GM23338 (cell line): ENCODE results near the gene SNX11. TPM values are rescaled to one million over a fixed set of nuclear protein-coding genes. Genes with fewer than 3 reads are reported as not detected.
"Not testable (repeated sequence)": the region's sequence is repeated elsewhere in the genome, so short reads cannot be mapped to it uniquely, and the experiment has no call there.

ENCODE experiments used
- ATAC-seq: fragments of 200-7000 bp; cut with Tn5 transposase; 3 replicates; pipeline ENCODE4 v1.9.1; 2020
- DNase-seq: peaks from one replicate; pipeline ENCODE4 v3.0.0-alpha.2; 2015; ENCODE audit warnings: low spot score
- H2AFZ ChIP-seq: fragments of 200-600 bp; sonication (generic); 2 replicates; pipeline ENCODE4 v1.8.0; 2016; ENCODE audit warnings: antibody characterized with exemption, mild to moderate bottlenecking, moderate library complexity
- H3F3A ChIP-seq: fragments of 200-600 bp; sonication (generic); replicated peaks from 2 replicates; pipeline ENCODE4 v1.8.0; 2017; ENCODE audit warnings: antibody characterized with exemption, mixed run types, low read depth
- H3K27ac ChIP-seq: fragments of 200-600 bp; sonication (generic); 2 replicates; pipeline ENCODE4 v1.6.1; 2016; ENCODE audit warnings: low read depth
- H3K27me3 ChIP-seq: fragments of 200-600 bp; sonication (generic); 2 replicates; pipeline ENCODE4 v1.8.0; 2016; ENCODE audit warnings: mild to moderate bottlenecking, mixed run types, moderate library complexity; ENCODE audit not compliant: insufficient read depth
- H3K36me3 ChIP-seq: fragments of 200-600 bp; sonication (generic); 2 replicates; pipeline ENCODE4 v1.8.0; 2016; ENCODE audit warnings: mild to moderate bottlenecking; ENCODE audit not compliant: insufficient read depth
- H3K4me1 ChIP-seq: fragments of 200-600 bp; sonication (generic); 2 replicates; pipeline ENCODE4 v1.8.0; 2016; ENCODE audit warnings: mild to moderate bottlenecking, moderate library complexity; ENCODE audit not compliant: insufficient read depth
- H3K4me2 ChIP-seq: fragments of 200-600 bp; sonication (generic); 2 replicates; pipeline ENCODE4 v1.7.1; 2017; ENCODE audit warnings: mixed run types
- H3K4me3 ChIP-seq: fragments of 200-600 bp; sonication (generic); 2 replicates; pipeline ENCODE4 v1.6.1; 2016; ENCODE audit warnings: mixed run types
- H3K79me2 ChIP-seq: fragments of 200-600 bp; sonication (generic); replicated peaks from 2 replicates; pipeline ENCODE4 v1.8.0; 2017; ENCODE audit warnings: mild to moderate bottlenecking; ENCODE audit not compliant: insufficient read depth
- H3K9me2 ChIP-seq: fragments of 200-600 bp; sonication (generic); 2 replicates; pipeline ENCODE4 v1.8.0; 2017; ENCODE audit not compliant: insufficient read depth
- H4K20me1 ChIP-seq: fragments of 200-600 bp; sonication (generic); replicated peaks from 2 replicates; pipeline ENCODE4 v1.8.0; 2017; ENCODE audit warnings: mild to moderate bottlenecking; ENCODE audit not compliant: insufficient read depth
- H3K27ac Mint-ChIP-seq: 2 replicates; pipeline ENCODE4 v1.8.0; 2020; ENCODE audit warnings: inconsistent platforms, mild to moderate bottlenecking, moderate library complexity, mixed read lengths
- H3K27me3 Mint-ChIP-seq: 3 replicates; pipeline ENCODE4 v1.8.0; 2022; ENCODE audit warnings: low read depth, mild to moderate bottlenecking, moderate library complexity, mixed read lengths, inconsistent platforms; ENCODE audit not compliant: insufficient read depth, poor library complexity
- H3K36me3 Mint-ChIP-seq: 3 replicates; pipeline ENCODE4 v1.8.0; 2021; ENCODE audit warnings: low read depth, mild to moderate bottlenecking, inconsistent platforms, moderate library complexity, mixed read lengths
- H3K4me1 Mint-ChIP-seq: 3 replicates; pipeline ENCODE4 v1.8.0; 2020; ENCODE audit warnings: mild to moderate bottlenecking, inconsistent platforms, mixed read lengths
- H3K4me3 Mint-ChIP-seq: 3 replicates; pipeline ENCODE4 v1.8.0; 2021; ENCODE audit warnings: moderate library complexity, mild to moderate bottlenecking, inconsistent platforms, mixed read lengths
- H3K9me3 Mint-ChIP-seq: 3 replicates; pipeline ENCODE4 v1.8.0; 2020; ENCODE audit warnings: moderate library complexity, mild to moderate bottlenecking, inconsistent platforms, mixed read lengths
- CTCF ChIP-seq, 2 experiments: fragments of 200-600 bp in 1 of 2; sonication (generic) in 1 of 2; conservative IDR thresholded peaks; 2 replicates each; pipeline versions ENCODE4 v1.5.1 to v1.6.1; 2016 to 2017; ENCODE audit warnings: antibody characterized with exemption in 2 of 2, low read depth in 2 of 2, mild to moderate bottlenecking in 2 of 2, moderate library complexity in 1 of 2
- NANOG ChIP-seq: IDR thresholded peaks from 2 replicates; pipeline ENCODE4 v1.6.1; 2016; ENCODE audit warnings: antibody characterized with exemption, borderline replicate concordance
- polyA plus RNA-seq: library from polyadenylated mRNA; unstranded; fragments of >200 nt; fragmentation: Nextera tagmentation; extraction: Ambion mirVana; gene quantifications from 2 replicates; pipeline ENCODE4 v1.2.1, GENCODE V29; 2016
- total RNA-seq: library from RNA; depleted of rRNA; stranded (reverse); fragments of >200 nt; shearing (Covaris generic); gene quantifications from 2 replicates; pipeline ENCODE4 v1.2.3, GENCODE V29; 2014

Gene SNX11
- total and polyA plus RNA-seq, 2 experiments from 2014 or later = 7.9 to 16.3 TPM

- Histone ChIP-seq H4K20me1 (peaks cover 20% of the 10 kb centered on the region), H3K36me3 (peaks cover 42% of the 10 kb centered on the region), H3F3A (peaks cover 27% of the 10 kb centered on the region)
- H3K4me3 ChIP-seq, H3K27me3 Mint-ChIP-seq, ATAC-seq, H3K27me3 ChIP-seq, H3K9me2 ChIP-seq, H3K4me2 ChIP-seq, H3K27ac Mint-ChIP-seq, H3K4me3 Mint-ChIP-seq, H2AFZ ChIP-seq, H3K27ac ChIP-seq, H3K9me3 Mint-ChIP-seq, DNase-seq, H3K79me2 ChIP-seq, H3K4me1 ChIP-seq, H3K4me1 Mint-ChIP-seq: not testable (repeated sequence)
- H3K36me3 Mint-ChIP-seq = peaks cover 74% of the 10 kb centered on the region
Measured at GRCh38 chr17:48072811-48073210, 34.8 kb upstream of the SNX11 start.

- H3K4me1 Mint-ChIP-seq, DNase-seq, H3K4me1 ChIP-seq, H2AFZ ChIP-seq, H3K4me3 Mint-ChIP-seq, H3K9me2 ChIP-seq, H3K4me2 ChIP-seq, ATAC-seq, H3K27ac Mint-ChIP-seq, H3K9me3 Mint-ChIP-seq, H3K27me3 Mint-ChIP-seq, H3K27ac ChIP-seq, H3K27me3 ChIP-seq, H3K4me3 ChIP-seq: not testable (repeated sequence)
- Histone ChIP-seq H3F3A (peaks cover 26% of the 10 kb centered on the region), H3K79me2 (peaks cover 13% of the 10 kb centered on the region), H4K20me1 (peaks cover 25% of the 10 kb centered on the region), H3K36me3 (peaks cover 42% of the 10 kb centered on the region)
- H3K36me3 Mint-ChIP-seq = peaks cover 69% of the 10 kb centered on the region
Measured at GRCh38 chr17:48073566-48074094, 33.9 kb upstream of the SNX11 start.

- Histone ChIP-seq H3K4me3 (no peak overlapping the region), H3K79me2 (peaks cover 22% of the 10 kb centered on the region), H3K9me2 (no peaks in the 10 kb centered on the region), H3K4me2 (no peak overlapping the region), H3K27me3 (no peaks in the 10 kb centered on the region), H4K20me1 (peaks cover 28% of the 10 kb centered on the region), H3K36me3 (peaks cover 42% of the 10 kb centered on the region), H3F3A (peaks cover 24% of the 10 kb centered on the region), H3K27ac (peak overlapping the region; percentile 83), H2AFZ (no peak overlapping the region), H3K4me1 (no peaks in the 10 kb centered on the region)
- Mint-ChIP-seq H3K4me1 (no peaks in the 10 kb centered on the region), H3K36me3 (peaks cover 62% of the 10 kb centered on the region), H3K9me3 (no peaks in the 10 kb centered on the region), H3K4me3 (no peak overlapping the region), H3K27me3 (peaks cover 2% of the 10 kb centered on the region), H3K27ac (no peak overlapping the region)
- DNase-seq (peak; percentile 92), ATAC-seq (peak; percentile 86)
- TF ChIP-seq CTCF (conservative IDR thresholded peaks at IDR 0.05; ENCODE audit: low read depth in 2 of 2) (peak; percentile 78 to 83), NANOG (no peak)
Measured at GRCh38 chr17:48074322-48075081, 33.1 kb upstream of the SNX11 start.

- not testable (repeated sequence) for H3K4me1 ChIP-seq, H3K9me2 ChIP-seq, ATAC-seq, H2AFZ ChIP-seq, H3K4me1 Mint-ChIP-seq, H3K27me3 ChIP-seq, H3K4me3 Mint-ChIP-seq, H3K9me3 Mint-ChIP-seq, DNase-seq, H3K27ac Mint-ChIP-seq, H3K27me3 Mint-ChIP-seq, H3K4me3 ChIP-seq, H3K4me2 ChIP-seq
- Histone ChIP-seq H4K20me1 (peaks cover 33% of the 10 kb centered on the region), H3K27ac (peak overlapping the region; percentile 69; the same call in 1 of the 2 replicates), H3K79me2 (peaks cover 45% of the 10 kb centered on the region), H3K36me3 (peaks cover 25% of the 10 kb centered on the region), H3F3A (peaks cover 24% of the 10 kb centered on the region)
- peaks cover 37% of the 10 kb centered on the region for H3K36me3 Mint-ChIP-seq
Measured at GRCh38 chr17:48077152-48077551, 30.4 kb upstream of the SNX11 start.
